HepG2 (cell line): ENCODE measurements around the gene SEC62. TPM values are rescaled to one million over a fixed set of nuclear protein-coding genes. Genes with fewer than 3 reads are reported as not detected.

Source experiments
- ATAC-seq: fragments of 200-7000 bp; cut with Tn5 transposase; 3 replicates; pipeline ENCODE4 v1.9.1; 2020; ENCODE audit warnings: mild to moderate bottlenecking, moderate library complexity
- BruUV-seq: library from RNA; stranded (reverse); fragments of 400-500 nt; replicated peaks from 2 replicates; lab custom pipeline; 2021; lab: Mats Ljungman, UMichigan
- CTCF ChIA-PET: fragments of 300-600 bp; formaldehyde crosslinking; extraction: SDS; loops from one replicate; lab custom pipeline; 2021; ENCODE audit warnings: low total read pairs, inconsistent platforms, low intra/inter-chr PET ratio; lab: Yijun Ruan, JAX
- POLR2A ChIA-PET: fragments of 350-600 bp; sonication (Branson Sonifier 250); formaldehyde crosslinking; loops from one replicate; lab custom pipeline; 2020; ENCODE audit warnings: antibody characterized with exemption, inconsistent platforms; lab: Yijun Ruan, JAX
- DNase-seq: peaks from one replicate; pipeline ENCODE4 v3.0.0-alpha.2; 2015; ENCODE audit warnings: low spot score
- FAIRE-seq: peaks from 3 replicates; lab custom pipeline; 2011; peaks lifted over from hg19 to GRCh38; lab: Jason Lieb, UNC
- H2AFZ ChIP-seq: one replicate; pipeline ENCODE4 v1.6.1; 2011; ENCODE audit warnings: low read length, inconsistent platforms
- H3K27ac ChIP-seq: fragments of 300-600 bp; 3 replicates; pipeline ENCODE4 v1.8.0; 2011; ENCODE audit warnings: mixed run types, mild to moderate bottlenecking, mixed read lengths, low read length, inconsistent platforms; ENCODE audit not compliant: insufficient read depth; ENCODE audit errors: extremely low read length
- H3K27me3 ChIP-seq, 2 experiments: fragments of 200-600 bp in 1 of 2; 2 replicates in 1 of 2; 3 replicates in 1 of 2; pipeline versions ENCODE4 v1.6.0 to v1.8.0; 2011; ENCODE audit warnings: low read length in 2 of 2, mild to moderate bottlenecking in 2 of 2, moderate library complexity in 2 of 2, inconsistent platforms in 1 of 2; ENCODE audit not compliant: insufficient read depth in 2 of 2, control insufficient read depth in 1 of 2
- H3K36me3 ChIP-seq, 2 experiments: fragments of 200-600 bp in 1 of 2; replicated peaks in 1 of 2; 2 replicates in 1 of 2; 3 replicates in 1 of 2; pipeline versions ENCODE4 v1.5.1 to v1.8.0; 2011; ENCODE audit warnings: low read length in 2 of 2, inconsistent platforms in 1 of 2; ENCODE audit not compliant: insufficient read depth in 2 of 2, control insufficient read depth in 1 of 2
- H3K4me1 ChIP-seq: 2 replicates; pipeline ENCODE4 v1.5.1; 2012; ENCODE audit warnings: low read length, inconsistent platforms; ENCODE audit not compliant: insufficient read depth
- H3K4me2 ChIP-seq: 2 replicates; pipeline ENCODE4 v1.6.0; 2011; ENCODE audit warnings: low read depth, low read length, inconsistent platforms
- H3K4me3 ChIP-seq, 3 experiments: fragments of 200-600 bp in 1 of 3; sonication (generic), shearing (Covaris generic) in 1 of 3; replicated peaks in 1 of 3; 2 replicates each; pipeline ENCODE4 v1.5.1; 2011 to 2016; ENCODE audit warnings: low read length in 3 of 3, inconsistent platforms in 2 of 3, low read depth in 2 of 3, mild to moderate bottlenecking in 2 of 3, control low read depth in 1 of 3, mixed read lengths in 1 of 3; ENCODE audit not compliant: insufficient read depth in 1 of 3
- H3K79me2 ChIP-seq: one replicate; pipeline ENCODE4 v1.6.1; 2011; ENCODE audit warnings: low read length, inconsistent platforms; ENCODE audit not compliant: insufficient read depth
- H3K9ac ChIP-seq: 2 replicates; pipeline ENCODE4 v1.6.0; 2011; ENCODE audit warnings: mild to moderate bottlenecking, low read depth, low read length, inconsistent platforms; ENCODE audit not compliant: insufficient read depth
- H3K9me3 ChIP-seq: 2 replicates; pipeline ENCODE4 v1.5.1; 2012; ENCODE audit warnings: mild to moderate bottlenecking, low read length
- H4K20me1 ChIP-seq: 2 replicates; pipeline ENCODE4 v1.6.0; 2011; ENCODE audit warnings: inconsistent platforms, mild to moderate bottlenecking, low read length, moderate library complexity; ENCODE audit not compliant: insufficient read depth
- AFF4 ChIP-seq: sonication (generic); formaldehyde crosslinking; IDR thresholded peaks from 2 replicates; pipeline ENCODE4 v1.4.0; 2020; ENCODE audit warnings: missing genetic modification reagents
- BCL6 ChIP-seq: IDR thresholded peaks from 2 replicates; pipeline ENCODE4 v1.6.1; 2016; ENCODE audit warnings: missing genetic modification reagents, missing compliant biosample characterization
- FOXJ3 ChIP-seq: sonication (generic); formaldehyde crosslinking; IDR thresholded peaks from 2 replicates; pipeline ENCODE4 v1.4.0; 2020; ENCODE audit warnings: missing genetic modification reagents, mild to moderate bottlenecking, borderline replicate concordance
- MED13 ChIP-seq: sonication (generic); formaldehyde crosslinking; IDR thresholded peaks from 2 replicates; pipeline ENCODE4 v1.5.0; 2020; ENCODE audit warnings: missing genetic modification reagents
- PAF1 ChIP-seq: IDR thresholded peaks from 2 replicates; pipeline ENCODE4 v1.6.1; 2016; ENCODE audit warnings: missing genetic modification reagents, missing compliant biosample characterization
- POGK ChIP-seq: sonication (generic); formaldehyde crosslinking; conservative IDR thresholded peaks from 2 replicates; pipeline ENCODE4 v1.8.0; 2022; ENCODE audit warnings: mild to moderate bottlenecking, moderate library complexity, missing genetic modification reagents
- PPARG ChIP-seq: conservative IDR thresholded peaks from 2 replicates; pipeline ENCODE4 v1.6.1; 2016; ENCODE audit warnings: missing biosample characterization, missing genetic modification reagents
- U2AF2 ChIP-seq: fragments of 200-400 bp; formaldehyde crosslinking; IDR thresholded peaks from 2 replicates; pipeline ENCODE4 v1.6.1; 2017; ENCODE audit warnings: low read depth, mild to moderate bottlenecking, low read length
- ZFP37 ChIP-seq: sonication (generic); formaldehyde crosslinking; IDR thresholded peaks from 2 replicates; pipeline ENCODE4 v1.4.0; 2020; ENCODE audit warnings: missing genetic modification reagents, borderline replicate concordance
- ZNF232 ChIP-seq: sonication (generic); formaldehyde crosslinking; IDR thresholded peaks from 2 replicates; pipeline ENCODE4 v1.4.0; 2020; ENCODE audit warnings: missing genetic modification reagents, borderline replicate concordance
- ZNF329 ChIP-seq: sonication (generic); formaldehyde crosslinking; IDR thresholded peaks from 2 replicates; pipeline ENCODE4 v1.9.0; 2021; ENCODE audit warnings: low read depth, mild to moderate bottlenecking, missing genetic modification reagents
- ZNF512 ChIP-seq: sonication (generic); formaldehyde crosslinking; IDR thresholded peaks from 2 replicates; pipeline ENCODE4 v1.4.0; 2020; ENCODE audit warnings: mild to moderate bottlenecking, missing genetic modification reagents
- ZNF569 ChIP-seq: sonication (generic); formaldehyde crosslinking; IDR thresholded peaks from 2 replicates; pipeline ENCODE4 v1.5.0; 2020; ENCODE audit warnings: mild to moderate bottlenecking, missing genetic modification reagents, moderate library complexity, borderline replicate concordance
- ZNF652 ChIP-seq: IDR thresholded peaks from 2 replicates; pipeline ENCODE4 v1.6.1; 2016; ENCODE audit warnings: low read depth, borderline replicate concordance
- ZNF672 ChIP-seq: sonication (generic); formaldehyde crosslinking; IDR thresholded peaks from 2 replicates; pipeline ENCODE4 v1.8.1; 2022; ENCODE audit warnings: missing genetic modification reagents
- ZXDC ChIP-seq: sonication (generic); formaldehyde crosslinking; IDR thresholded peaks from 2 replicates; pipeline ENCODE4 v1.5.0; 2020; ENCODE audit warnings: mild to moderate bottlenecking, missing genetic modification reagents
- WGBS: methylation state at CpG from one replicate; pipeline ENCODE4 v1.1.6; 2017; ENCODE audit warnings: low lambda C conversion rate; 5-methylcytosine and 5-hydroxymethylcytosine counted together
- in situ Hi-C: cut with HindIII; loops from 2 replicates; pipeline ENCODE4 v1.10.0; 2017; ENCODE audit warnings: low pct_unique_long_range_greater_than_20kb; ENCODE audit not compliant: extremely low pct_ligation_motif_present
- intact Hi-C: fragments of 100-400 bp; cut with micrococcal nuclease; formaldehyde crosslinking; loops from one replicate; pipeline ENCODE4 v1.10.0; 2022; ENCODE audit not compliant: unreplicated experiment
- polyA plus RNA-seq, 8 experiments: library from polyadenylated mRNA; depleted of rRNA in 3 of 8; stranded (reverse) in 7 of 8; unstranded in 1 of 8; fragments of >200 nt; fragmentation: Illumina TruSeq in 4 of 8; extraction: Trizol in 4 of 8; gene quantifications; 2 replicates each; pipeline versions ENCODE4 v1.2.1 to v1.2.3, GENCODE V29; 2011 to 2016; ENCODE audit warnings: low read depth in 4 of 8, missing spikeins in 1 of 8, mixed read lengths in 1 of 8; ENCODE audit not compliant: insufficient read depth in 1 of 8
- total RNA-seq, 5 experiments: library from RNA; depleted of rRNA; stranded (reverse); fragments of >200 nt; fragmentation: Illumina TruSeq; extraction: Trizol; gene quantifications; 2 replicates each; pipeline ENCODE4 v1.2.3, GENCODE V29; 2016; ENCODE audit warnings: low read depth in 1 of 5

The SEC62 gene
- total and polyA plus RNA-seq, 2 of the 13 experiments (the other 11 are each of a cell fraction or from before 2014, with no cell fraction given), result 54.0 to 68.7 TPM

GRCh38 chr3:170016057-170016456, 49.5 kb downstream of the SEC62 start:
- WGBS, result 33% methylated on average over 3 of the region's 3 CpGs
- intact Hi-C loops (no loop called here), in situ Hi-C loops (no loop called here)
- no peak overlapping the region for H3K9ac ChIP-seq
- H4K20me1 ChIP-seq, result no peaks in the 10 kb centered on the region
- POLR2A ChIA-PET, result interaction anchor here (1.3 kb wide), 1 partner anchor 12 kb away, joined by 4 read pairs; no protein-coding TSS in a partner anchor
- no peak overlapping the region for H3K27ac ChIP-seq
- H3K4me3 ChIP-seq, result no peak overlapping the region
- H3K36me3 ChIP-seq, result no peaks in the 10 kb centered on the region
- no peak for FAIRE-seq
- DNase-seq, result no peak
- CTCF ChIA-PET, result no interaction called here
- peaks cover 0 to 1% of the 10 kb centered on the region in 2 experiments; a peak in 1 of 5 replicates for H3K27me3 ChIP-seq
- no peaks in the 10 kb centered on the region for H3K79me2 ChIP-seq
- H2AFZ ChIP-seq, result no peak overlapping the region
- ATAC-seq, result no peak
- BruUV-seq, result no TSS peak
- peaks cover 37% of the 10 kb centered on the region for H3K4me1 ChIP-seq
- H3K4me2 ChIP-seq, result no peak overlapping the region
- H3K9me3 ChIP-seq, result no peaks in the 10 kb centered on the region
- no peak for TF ChIP-seq PAF1 (CRISPR knock-in tag)
- TF ChIP-seq U2AF2, result no peak
- no peak for TF ChIP-seq AFF4 (CRISPR knock-in tag)
- no peak for TF ChIP-seq ZFP37 (CRISPR knock-in tag)
- TF ChIP-seq ZXDC (CRISPR knock-in tag), result no peak
- no peak for TF ChIP-seq FOXJ3 (CRISPR knock-in tag)
- no peak for TF ChIP-seq ZNF672 (CRISPR knock-in tag)
- TF ChIP-seq ZNF512, result no peak
- no peak for TF ChIP-seq ZNF569 (CRISPR knock-in tag)
- TF ChIP-seq BCL6 (CRISPR knock-in tag), result no peak
- no peak for TF ChIP-seq POGK (CRISPR knock-in tag)
- no peak for TF ChIP-seq ZNF652 (CRISPR knock-in tag)
- TF ChIP-seq ZNF329, result no peak
- TF ChIP-seq ZNF232 (CRISPR knock-in tag), result no peak
- TF ChIP-seq MED13 (CRISPR knock-in tag), result no peak
- TF ChIP-seq PPARG (CRISPR knock-in tag), result no peak
